Prostate gland (tissue), 2 donors: ENCODE measurements around the gene TTYH2. TPM values are rescaled to one million over a fixed set of nuclear protein-coding genes. Genes with fewer than 3 reads are reported as not detected.

Experiments used
- DNase-seq: peaks from one replicate; pipeline ENCODE4 v3.0.0-alpha.2; 2019; ENCODE audit warnings: low spot score
- H3K27ac ChIP-seq, 2 donors: fragments of 200-600 bp; sonication (generic); 2 replicates each; pipeline ENCODE4 v1.5.1; 2017 to 2019
- H3K27me3 ChIP-seq: fragments of 200-600 bp; sonication (generic); replicated peaks from 2 replicates; pipeline ENCODE4 v1.5.1; 2019; ENCODE audit not compliant: insufficient read depth
- H3K36me3 ChIP-seq, 2 donors: fragments of 200-600 bp; sonication (generic); 1 replicate in 1 of 2; 2 replicates in 1 of 2; pipeline versions ENCODE4 v1.5.1 to v1.8.1; 2017 to 2019
- H3K4me1 ChIP-seq: fragments of 200-600 bp; sonication (generic); replicated peaks from 2 replicates; pipeline ENCODE4 v1.5.1; 2019
- H3K4me3 ChIP-seq, 2 donors: fragments of 200-600 bp; sonication (generic); 2 replicates each; pipeline ENCODE4 v1.5.1; 2017 to 2019
- H3K9me3 ChIP-seq: fragments of 200-600 bp; sonication (generic); 2 replicates; pipeline ENCODE4 v1.5.1; 2017
- POLR2A ChIP-seq: fragments of 450-650 bp; IDR thresholded peaks from one replicate; pipeline ENCODE4 v1.6.1; 2016; ENCODE audit warnings: antibody characterized with exemption, mild to moderate bottlenecking
- POLR2AphosphoS5 ChIP-seq: sonication (generic); formaldehyde crosslinking; IDR thresholded peaks from one replicate; pipeline ENCODE4 v1.6.1; 2017; ENCODE audit warnings: antibody characterized with exemption
- WGBS: methylation state at CpG from one replicate; pipeline ENCODE4 v1.1.5; 2018; 5-methylcytosine and 5-hydroxymethylcytosine counted together
- intact Hi-C: fragments of 100-400 bp; cut with DNase I; formaldehyde crosslinking; loops from one replicate; pipeline ENCODE4 v1.14.2; 2022
- total RNA-seq, 2 donors: library from RNA; depleted of rRNA; stranded (reverse); fragments of >200 nt; gene quantifications; one replicate each; pipeline ENCODE4 v1.1.0, GENCODE V29; 2016
- TF ChIP-seq, protein P1 (sequence below), 4 experiments: fragments of 200-600 bp in 2 of 4; fragments of 450-650 bp in 2 of 4; sonication (generic) in 2 of 4; IDR thresholded peaks; 1 replicate in 3 of 4; 2 replicates in 1 of 4; pipeline ENCODE4 v1.5.1; 2016 to 2019; ENCODE audit warnings: antibody characterized with exemption in 4 of 4, mild to moderate bottlenecking in 2 of 4, moderate library complexity in 2 of 4

Gene TTYH2
- total RNA-seq, 2 donors from 2014 or later, result 7.7 to 43.3 TPM

DNA sequence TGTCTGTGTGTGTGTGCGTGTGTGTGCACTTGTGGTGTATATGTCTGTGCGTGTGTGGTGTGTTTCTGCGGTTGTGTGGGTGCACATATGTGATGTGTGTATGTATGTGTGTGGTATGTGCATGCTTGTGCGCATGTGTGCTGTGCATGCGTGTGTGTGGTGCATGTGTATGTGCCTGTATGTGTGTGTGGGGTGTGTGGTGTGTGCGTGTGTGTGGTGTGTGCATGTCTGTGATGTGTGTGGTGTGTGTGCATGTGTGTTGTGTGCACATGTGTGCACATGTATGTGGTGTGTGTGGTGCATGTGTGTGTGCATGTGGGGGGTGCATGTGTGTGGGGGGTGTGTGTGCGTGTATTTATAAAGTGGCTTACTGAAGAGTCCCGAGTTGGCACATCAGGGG is 37.7 kb downstream of the TTYH2 start:
- WGBS, result 91% methylated on average over 8 of the region's 8 CpGs
- H3K27ac ChIP-seq, result no peak overlapping the region
- no peak overlapping the region for H3K4me3 ChIP-seq
- no peaks in the 10 kb centered on the region for H3K27me3 ChIP-seq
- DNase-seq, result no peak
- TF ChIP-seq POLR2AphosphoS5 (no peak), POLR2A (no peak)
- TF ChIP-seq, protein P1, sequence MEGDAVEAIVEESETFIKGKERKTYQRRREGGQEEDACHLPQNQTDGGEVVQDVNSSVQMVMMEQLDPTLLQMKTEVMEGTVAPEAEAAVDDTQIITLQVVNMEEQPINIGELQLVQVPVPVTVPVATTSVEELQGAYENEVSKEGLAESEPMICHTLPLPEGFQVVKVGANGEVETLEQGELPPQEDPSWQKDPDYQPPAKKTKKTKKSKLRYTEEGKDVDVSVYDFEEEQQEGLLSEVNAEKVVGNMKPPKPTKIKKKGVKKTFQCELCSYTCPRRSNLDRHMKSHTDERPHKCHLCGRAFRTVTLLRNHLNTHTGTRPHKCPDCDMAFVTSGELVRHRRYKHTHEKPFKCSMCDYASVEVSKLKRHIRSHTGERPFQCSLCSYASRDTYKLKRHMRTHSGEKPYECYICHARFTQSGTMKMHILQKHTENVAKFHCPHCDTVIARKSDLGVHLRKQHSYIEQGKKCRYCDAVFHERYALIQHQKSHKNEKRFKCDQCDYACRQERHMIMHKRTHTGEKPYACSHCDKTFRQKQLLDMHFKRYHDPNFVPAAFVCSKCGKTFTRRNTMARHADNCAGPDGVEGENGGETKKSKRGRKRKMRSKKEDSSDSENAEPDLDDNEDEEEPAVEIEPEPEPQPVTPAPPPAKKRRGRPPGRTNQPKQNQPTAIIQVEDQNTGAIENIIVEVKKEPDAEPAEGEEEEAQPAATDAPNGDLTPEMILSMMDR (IDR thresholded peaks at IDR 0.05), result no peak
- intact Hi-C loops, result no loop called here
- no peaks in the 10 kb centered on the region for H3K4me1 ChIP-seq
- no peaks in the 10 kb centered on the region for H3K36me3 ChIP-seq
- H3K9me3 ChIP-seq, result no peaks in the 10 kb centered on the region

DNA sequence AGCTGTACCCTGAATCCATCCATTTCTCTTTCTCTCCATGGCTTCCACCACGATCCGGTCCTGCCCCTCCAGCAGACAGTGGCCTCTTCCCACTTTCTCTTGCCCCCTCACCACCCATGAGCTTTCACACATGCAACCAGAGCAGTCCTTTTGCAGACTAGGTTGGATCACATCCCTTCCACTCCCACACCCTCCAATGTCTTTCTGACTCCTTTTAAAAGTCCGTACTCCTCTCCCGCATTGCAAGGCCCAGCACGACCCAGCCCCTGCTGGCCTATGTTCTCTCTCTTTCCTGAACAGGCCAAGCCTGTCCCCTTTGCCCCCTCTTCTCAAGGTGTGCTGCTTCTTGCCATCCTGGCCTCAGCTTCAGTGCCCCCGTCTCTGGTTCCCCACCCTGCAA is 38.2 kb downstream of the TTYH2 start:
- DNase-seq, result no peak
- no peaks in the 10 kb centered on the region for H3K27me3 ChIP-seq
- no peak overlapping the region for H3K4me3 ChIP-seq
- no peak overlapping the region for H3K27ac ChIP-seq
- WGBS, result 80% methylated on average over 6 of the region's 6 CpGs
- no peaks in the 10 kb centered on the region for H3K9me3 ChIP-seq
- no peaks in the 10 kb centered on the region for H3K36me3 ChIP-seq
- no peaks in the 10 kb centered on the region for H3K4me1 ChIP-seq
- intact Hi-C loops, result no loop called here
- TF ChIP-seq, protein P1 (IDR thresholded peaks at IDR 0.05), result no peak
- TF ChIP-seq POLR2A, result no peak
- TF ChIP-seq POLR2AphosphoS5, result no peak

DNA sequence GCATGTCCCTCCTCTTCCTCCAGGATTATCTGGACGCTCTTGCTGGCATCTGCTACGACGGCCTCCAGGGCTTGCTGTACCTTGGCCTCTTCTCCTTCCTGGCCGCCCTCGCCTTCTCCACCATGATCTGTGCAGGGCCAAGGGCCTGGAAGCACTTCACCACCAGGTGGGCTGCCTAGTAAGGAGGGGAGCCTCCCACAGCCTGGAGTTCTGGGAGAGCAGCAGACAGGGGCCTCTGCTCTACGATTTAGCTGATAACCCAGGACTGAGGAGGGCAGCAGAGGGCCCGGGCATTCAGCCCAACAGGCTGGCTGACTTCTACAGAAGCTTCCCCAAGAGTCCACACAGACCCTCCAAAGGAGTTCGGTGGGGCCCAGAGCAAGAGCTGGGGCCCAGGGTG is 38.8 kb downstream of the TTYH2 start:
- H3K36me3 ChIP-seq, result no peaks in the 10 kb centered on the region
- TF ChIP-seq, protein P1 (IDR thresholded peaks at IDR 0.05), result no peak
- TF ChIP-seq POLR2A, result no peak
- TF ChIP-seq POLR2AphosphoS5, result no peak
- no peak overlapping the region for H3K4me3 ChIP-seq
- WGBS, result 76% methylated on average over 8 of the region's 8 CpGs
- DNase-seq, result no peak
- no peaks in the 10 kb centered on the region for H3K9me3 ChIP-seq
- H3K4me1 ChIP-seq, result no peaks in the 10 kb centered on the region
- intact Hi-C loops, result no loop called here
- no peaks in the 10 kb centered on the region for H3K27me3 ChIP-seq
- no peak overlapping the region for H3K27ac ChIP-seq

DNA sequence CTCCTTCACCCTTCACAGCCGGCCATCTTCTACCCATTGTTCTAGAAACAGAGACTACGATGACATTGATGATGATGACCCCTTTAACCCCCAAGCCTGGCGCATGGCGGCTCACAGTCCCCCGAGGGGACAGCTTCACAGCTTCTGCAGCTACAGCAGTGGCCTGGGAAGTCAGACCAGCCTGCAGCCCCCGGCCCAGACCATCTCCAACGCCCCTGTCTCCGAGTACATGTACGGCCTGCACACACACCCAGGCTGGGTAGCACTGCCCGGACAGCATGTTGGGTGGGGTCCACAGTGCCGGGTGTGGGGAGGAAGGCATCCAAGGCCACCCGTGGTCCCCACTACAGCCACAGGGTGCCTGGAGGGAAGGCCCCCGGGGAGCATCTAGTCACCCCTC is 39.7 kb downstream of the TTYH2 start:
- H3K4me3 ChIP-seq, result no peak overlapping the region
- TF ChIP-seq, protein P1 (IDR thresholded peaks at IDR 0.05), result no peak
- TF ChIP-seq POLR2AphosphoS5, result no peak
- TF ChIP-seq POLR2A, result no peak
- WGBS, result 90% methylated on average over 11 of the region's 13 CpGs
- no peaks in the 10 kb centered on the region for H3K36me3 ChIP-seq
- H3K4me1 ChIP-seq, result no peaks in the 10 kb centered on the region
- no peak for DNase-seq
- intact Hi-C loops, result no loop called here
- H3K27me3 ChIP-seq, result no peaks in the 10 kb centered on the region
- no peak overlapping the region for H3K27ac ChIP-seq
- H3K9me3 ChIP-seq, result no peaks in the 10 kb centered on the region

DNA sequence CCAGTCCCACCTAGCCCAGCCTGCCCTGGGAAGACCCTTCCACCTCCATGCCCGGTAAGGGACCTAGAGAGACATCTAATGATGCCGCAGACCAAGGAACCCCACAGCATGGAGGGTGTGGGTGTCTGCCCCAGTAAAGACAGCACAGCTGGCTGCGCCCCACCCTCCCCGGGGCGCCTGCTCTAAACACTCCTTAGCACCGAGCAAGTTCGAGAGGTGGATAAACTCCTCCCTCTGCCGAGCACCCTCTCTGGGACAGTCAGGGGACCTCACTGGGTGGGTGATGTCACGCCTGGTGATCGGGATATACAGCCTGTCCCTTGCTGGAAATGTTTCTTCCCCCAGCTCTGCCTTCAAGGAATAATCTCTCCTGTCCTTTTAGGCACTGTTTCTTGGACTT is 43.9 kb downstream of the TTYH2 start:
- H3K4me3 ChIP-seq, result no peak overlapping the region
- no peaks in the 10 kb centered on the region for H3K36me3 ChIP-seq
- no peak for DNase-seq
- H3K27ac ChIP-seq, result no peak overlapping the region
- H3K9me3 ChIP-seq, result no peaks in the 10 kb centered on the region
- no peaks in the 10 kb centered on the region for H3K4me1 ChIP-seq
- intact Hi-C loops, result no loop called here
- 79% methylated on average over 10 of the region's 10 CpGs for WGBS
- TF ChIP-seq POLR2AphosphoS5, result no peak
- TF ChIP-seq, protein P1 (IDR thresholded peaks at IDR 0.05), result no peak
- TF ChIP-seq POLR2A, result no peak
- no peaks in the 10 kb centered on the region for H3K27me3 ChIP-seq
